HepG2 (cell line): ENCODE measurements around the gene UCKL1. TPM values are rescaled to one million over a fixed set of nuclear protein-coding genes. Genes with fewer than 3 reads are reported as not detected.

Source experiments
- ELF4 ChIP-seq: sonication (generic); formaldehyde crosslinking; IDR thresholded peaks from 2 replicates; pipeline ENCODE4 v1.5.0; 2020; ENCODE audit warnings: missing genetic modification reagents, mild to moderate bottlenecking, moderate library complexity, borderline replicate concordance
- MYNN ChIP-seq: sonication (generic); formaldehyde crosslinking; IDR thresholded peaks from 2 replicates; pipeline ENCODE4 v1.4.0; 2020; ENCODE audit warnings: mild to moderate bottlenecking, low read depth, missing genetic modification reagents
- NBN ChIP-seq: fragments of 450-650 bp; conservative IDR thresholded peaks from 2 replicates; pipeline ENCODE4 v1.6.1; 2017
- SAP130 ChIP-seq: IDR thresholded peaks from 2 replicates; pipeline ENCODE4 v1.6.1; 2016; ENCODE audit warnings: low read depth
- SP1 ChIP-seq, 2 experiments: fragments of 450-650 bp in 1 of 2; sonication (generic) in 1 of 2; formaldehyde crosslinking in 1 of 2; IDR thresholded peaks; 2 replicates each; pipeline versions ENCODE4 v1.4.0 to v1.6.1; 2016 to 2020; ENCODE audit warnings: missing genetic modification reagents in 1 of 2
- ZFY ChIP-seq: sonication (generic); formaldehyde crosslinking; IDR thresholded peaks from 2 replicates; pipeline ENCODE4 v1.4.0; 2020; ENCODE audit warnings: missing genetic modification reagents
- ZNF367 ChIP-seq: sonication (generic); formaldehyde crosslinking; IDR thresholded peaks from 2 replicates; pipeline ENCODE4 v1.4.0; 2020; ENCODE audit warnings: missing genetic modification reagents, borderline replicate concordance
- ZNF382 ChIP-seq: sonication (generic); formaldehyde crosslinking; IDR thresholded peaks from 2 replicates; pipeline ENCODE4 v1.5.0; 2020; ENCODE audit warnings: missing genetic modification reagents, mild to moderate bottlenecking, borderline replicate concordance
- ZNF460 ChIP-seq: sonication (generic); formaldehyde crosslinking; IDR thresholded peaks from 2 replicates; pipeline ENCODE4 v1.5.1; 2020; ENCODE audit warnings: missing genetic modification reagents, mild to moderate bottlenecking, borderline replicate concordance
- ZNF564 ChIP-seq: sonication (generic); formaldehyde crosslinking; IDR thresholded peaks from 2 replicates; pipeline ENCODE4 v1.8.1; 2023; ENCODE audit warnings: mild to moderate bottlenecking, missing genetic modification reagents
- ZNF644 ChIP-seq: IDR thresholded peaks from 2 replicates; pipeline ENCODE4 v1.6.1; 2016; ENCODE audit warnings: low read depth
- ZSCAN21 ChIP-seq: sonication (generic); formaldehyde crosslinking; IDR thresholded peaks from 2 replicates; pipeline ENCODE4 v1.8.0; 2022; ENCODE audit warnings: mild to moderate bottlenecking, missing genetic modification reagents, moderate library complexity, borderline replicate concordance
- polyA plus RNA-seq, 8 experiments: library from polyadenylated mRNA; depleted of rRNA in 3 of 8; stranded (reverse) in 7 of 8; unstranded in 1 of 8; fragments of >200 nt; fragmentation: Illumina TruSeq in 4 of 8; extraction: Trizol in 4 of 8; gene quantifications; 2 replicates each; pipeline versions ENCODE4 v1.2.1 to v1.2.3, GENCODE V29; 2011 to 2016; ENCODE audit warnings: low read depth in 4 of 8, missing spikeins in 1 of 8, mixed read lengths in 1 of 8; ENCODE audit not compliant: insufficient read depth in 1 of 8
- total RNA-seq, 5 experiments: library from RNA; depleted of rRNA; stranded (reverse); fragments of >200 nt; fragmentation: Illumina TruSeq; extraction: Trizol; gene quantifications; 2 replicates each; pipeline ENCODE4 v1.2.3, GENCODE V29; 2016; ENCODE audit warnings: low read depth in 1 of 5
- TF ChIP-seq, protein P1 (sequence below): sonication (generic); formaldehyde crosslinking; IDR thresholded peaks from 2 replicates; pipeline ENCODE4 v1.9.0; 2021; ENCODE audit warnings: missing genetic modification reagents, borderline replicate concordance
- TF ChIP-seq, protein P2 (sequence below): IDR thresholded peaks from 2 replicates; pipeline ENCODE4 v1.6.1; 2016; ENCODE audit warnings: control low read depth

The UCKL1 gene
- total and polyA plus RNA-seq, 2 of the 13 experiments (the other 11 are each of a cell fraction or from before 2014, with no cell fraction given): 50.2 to 126 TPM

DNA sequence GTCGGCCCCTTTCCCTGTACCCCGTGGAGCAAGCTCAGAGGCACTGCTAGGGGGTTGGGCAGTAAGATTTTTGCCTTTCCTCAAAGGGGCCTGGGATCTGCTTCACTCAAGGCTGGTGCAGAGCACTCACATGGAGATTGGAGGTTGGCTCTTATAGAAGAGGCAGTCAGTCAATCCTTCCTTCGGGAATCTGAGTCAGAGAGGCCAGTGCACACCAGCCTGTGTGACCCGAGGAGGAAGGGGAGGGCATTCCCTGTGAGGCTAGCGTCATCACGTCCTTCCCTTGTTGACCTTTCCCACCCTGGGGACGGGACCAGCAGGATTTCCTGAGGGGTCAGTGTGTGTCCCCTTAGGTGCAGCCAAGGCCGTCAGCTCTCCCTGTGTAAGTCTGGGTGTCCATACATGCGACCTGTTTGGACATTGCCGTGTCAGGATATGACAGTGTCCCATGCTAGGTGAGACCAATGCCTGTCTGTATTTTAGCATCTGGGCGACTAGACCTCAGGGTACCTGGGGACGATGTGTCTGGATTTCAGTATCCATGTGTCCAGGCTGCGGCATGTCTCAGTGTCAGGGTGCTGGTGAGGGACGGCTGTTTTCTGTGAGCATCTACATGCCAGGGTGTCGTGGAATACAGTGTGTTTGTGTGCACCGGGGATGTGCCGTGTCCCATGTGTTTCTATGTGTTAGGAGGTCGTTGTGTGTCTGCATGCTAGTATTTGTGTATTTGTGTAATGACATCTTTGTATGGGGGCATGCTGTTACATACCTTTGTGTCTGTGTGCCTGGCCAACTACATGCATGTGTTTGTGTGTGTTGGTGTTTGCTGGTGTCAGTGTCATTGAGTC is 16.3 kb upstream of the UCKL1 start (continued):
- TF ChIP-seq ZNF382 (CRISPR knock-in tag) (no peak), ZNF564 (CRISPR knock-in tag) (no peak), NBN (no peak), ZNF367 (CRISPR knock-in tag) (no peak), SP1 (IDR thresholded peaks at IDR 0.05) (peak; percentile 29; the same call in 1 of the 2 replicates), SP1 (CRISPR knock-in tag; IDR thresholded peaks at IDR 0.05) (0 out of 2 replicates have a peak, but pooled peaks have one; percentile 11), ZFY (CRISPR knock-in tag) (no peak), MYNN (no peak), ZSCAN21 (CRISPR knock-in tag) (no peak), ZNF644 (CRISPR knock-in tag) (no peak), ELF4 (CRISPR knock-in tag) (no peak), SAP130 (CRISPR knock-in tag) (peak; percentile 88), ZNF460 (CRISPR knock-in tag) (no peak)
- TF ChIP-seq, protein P1, sequence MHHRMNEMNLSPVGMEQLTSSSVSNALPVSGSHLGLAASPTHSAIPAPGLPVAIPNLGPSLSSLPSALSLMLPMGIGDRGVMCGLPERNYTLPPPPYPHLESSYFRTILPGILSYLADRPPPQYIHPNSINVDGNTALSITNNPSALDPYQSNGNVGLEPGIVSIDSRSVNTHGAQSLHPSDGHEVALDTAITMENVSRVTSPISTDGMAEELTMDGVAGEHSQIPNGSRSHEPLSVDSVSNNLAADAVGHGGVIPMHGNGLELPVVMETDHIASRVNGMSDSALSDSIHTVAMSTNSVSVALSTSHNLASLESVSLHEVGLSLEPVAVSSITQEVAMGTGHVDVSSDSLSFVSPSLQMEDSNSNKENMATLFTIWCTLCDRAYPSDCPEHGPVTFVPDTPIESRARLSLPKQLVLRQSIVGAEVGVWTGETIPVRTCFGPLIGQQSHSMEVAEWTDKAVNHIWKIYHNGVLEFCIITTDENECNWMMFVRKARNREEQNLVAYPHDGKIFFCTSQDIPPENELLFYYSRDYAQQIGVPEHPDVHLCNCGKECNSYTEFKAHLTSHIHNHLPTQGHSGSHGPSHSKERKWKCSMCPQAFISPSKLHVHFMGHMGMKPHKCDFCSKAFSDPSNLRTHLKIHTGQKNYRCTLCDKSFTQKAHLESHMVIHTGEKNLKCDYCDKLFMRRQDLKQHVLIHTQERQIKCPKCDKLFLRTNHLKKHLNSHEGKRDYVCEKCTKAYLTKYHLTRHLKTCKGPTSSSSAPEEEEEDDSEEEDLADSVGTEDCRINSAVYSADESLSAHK (CRISPR knock-in tag): no peak
- TF ChIP-seq, protein P2, sequence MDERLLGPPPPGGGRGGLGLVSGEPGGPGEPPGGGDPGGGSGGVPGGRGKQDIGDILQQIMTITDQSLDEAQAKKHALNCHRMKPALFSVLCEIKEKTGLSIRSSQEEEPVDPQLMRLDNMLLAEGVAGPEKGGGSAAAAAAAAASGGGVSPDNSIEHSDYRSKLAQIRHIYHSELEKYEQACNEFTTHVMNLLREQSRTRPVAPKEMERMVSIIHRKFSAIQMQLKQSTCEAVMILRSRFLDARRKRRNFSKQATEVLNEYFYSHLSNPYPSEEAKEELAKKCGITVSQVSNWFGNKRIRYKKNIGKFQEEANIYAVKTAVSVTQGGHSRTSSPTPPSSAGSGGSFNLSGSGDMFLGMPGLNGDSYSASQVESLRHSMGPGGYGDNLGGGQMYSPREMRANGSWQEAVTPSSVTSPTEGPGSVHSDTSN (CRISPR knock-in tag): 0 out of 2 replicates have a peak, but pooled peaks have one; percentile 12
